HCT116 (cell line): ENCODE data around the gene SMARCE1. TPM values are rescaled to one million over a fixed set of nuclear protein-coding genes. Genes with fewer than 3 reads are reported as not detected.

ENCODE experiments used
- ATAC-seq: fragments of 200-7000 bp; cut with Tn5 transposase; 2 replicates; pipeline ENCODE4 v1.9.1; 2020; ENCODE audit warnings: mild to moderate bottlenecking, moderate library complexity
- BruUV-seq: library from RNA; stranded (reverse); fragments of 400-500 nt; replicated peaks from 2 replicates; lab custom pipeline; 2021; lab: Mats Ljungman, UMichigan
- CTCF ChIA-PET: fragments of 300-600 bp; sonication (Branson Sonifier 250); formaldehyde crosslinking; loops from one replicate; lab custom pipeline; 2021; ENCODE audit warnings: antibody characterized with exemption; lab: Charles Lee
- POLR2A ChIA-PET: fragments of 300-600, 350-600 bp; sonication (Branson Sonifier 250); formaldehyde crosslinking; loops from one replicate; lab custom pipeline; 2021; ENCODE audit warnings: antibody characterized with exemption; lab: Charles Lee
- RAD21 ChIA-PET, 2 experiments: fragments of 300-600 bp; sonication (Branson Sonifier 250); formaldehyde crosslinking; loops; one replicate each; lab custom pipeline; 2023; ENCODE audit warnings: low total read pairs in 2 of 2; ENCODE audit not compliant: uncharacterized antibody in 2 of 2, unreplicated experiment in 2 of 2, low non-redundant PET in 1 of 2; lab: Charles Lee
- DNase-seq: peaks from one replicate; pipeline ENCODE4 v3.0.0-alpha.2; 2010; ENCODE audit warnings: low read depth, low spot score
- H2AFZ ChIP-seq: fragments of 200-600 bp; shearing (Covaris generic), sonication (generic); 2 replicates; pipeline ENCODE4 v1.6.1; 2017; ENCODE audit warnings: low read depth, mixed run types, mixed read lengths, antibody characterized with exemption, low read length; ENCODE audit not compliant: poor library complexity, severe bottlenecking
- H3K27ac ChIP-seq: 2 replicates; pipeline ENCODE4 v1.5.1; 2012; ENCODE audit warnings: low read depth, low read length
- H3K27me3 ChIP-seq: fragments of 200-600 bp; sonication (generic); 2 replicates; pipeline ENCODE4 v1.6.1; 2016; ENCODE audit warnings: mixed run types, low read length, mixed read lengths; ENCODE audit not compliant: insufficient read depth
- H3K36me3 ChIP-seq, 2 experiments: fragments of 200-500 bp in 1 of 2; fragments of 200-600 bp in 1 of 2; sonication (Bioruptor generic) in 1 of 2; sonication (generic) in 1 of 2; 2 replicates each; pipeline versions ENCODE4 v1.5.1 to v1.6.1; 2014 to 2016; ENCODE audit warnings: low read length in 2 of 2, inconsistent platforms in 1 of 2, mixed read lengths in 1 of 2, mixed run types in 1 of 2; ENCODE audit not compliant: insufficient read depth in 2 of 2, control insufficient read depth in 1 of 2
- H3K4me1 ChIP-seq, 2 experiments: fragments of 200-600 bp in 1 of 2; sonication (generic) in 1 of 2; 2 replicates each; pipeline versions ENCODE4 v1.5.1 to v1.6.1; 2012 to 2017; ENCODE audit warnings: low read length in 2 of 2, inconsistent platforms in 1 of 2, mild to moderate bottlenecking in 1 of 2, mixed read lengths in 1 of 2, mixed run types in 1 of 2, moderate library complexity in 1 of 2; ENCODE audit not compliant: insufficient read depth in 2 of 2, control insufficient read depth in 1 of 2
- H3K4me2 ChIP-seq: fragments of 200-600 bp; sonication (generic); 2 replicates; pipeline ENCODE4 v1.6.1; 2017; ENCODE audit warnings: mixed run types, low read length, mixed read lengths
- H3K4me3 ChIP-seq, 2 experiments: fragments of 200-600 bp in 1 of 2; sonication (generic) in 1 of 2; replicated peaks in 1 of 2; 2 replicates each; pipeline ENCODE4 v1.5.1; 2011 to 2016; ENCODE audit warnings: low read length in 2 of 2, control low read depth in 1 of 2, low read depth in 1 of 2, mild to moderate bottlenecking in 1 of 2, mixed read lengths in 1 of 2, mixed run types in 1 of 2
- H3K79me2 ChIP-seq: fragments of 200-600 bp; sonication (generic); 2 replicates; pipeline ENCODE4 v1.6.1; 2017; ENCODE audit warnings: mild to moderate bottlenecking, mixed run types, low read length, moderate library complexity, mixed read lengths; ENCODE audit not compliant: insufficient read depth
- H3K9ac ChIP-seq: fragments of 200-600 bp; sonication (generic); 2 replicates; pipeline ENCODE4 v1.6.1; 2016; ENCODE audit warnings: low read length, mixed read lengths
- H3K9me2 ChIP-seq: fragments of 200-600 bp; sonication (generic), shearing (Covaris generic); 2 replicates; pipeline ENCODE4 v1.6.1; 2017; ENCODE audit warnings: mixed run types, mild to moderate bottlenecking, moderate library complexity; ENCODE audit not compliant: insufficient read depth
- H3K9me3 ChIP-seq, 2 experiments: fragments of 200-500 bp in 1 of 2; fragments of 200-600 bp in 1 of 2; sonication (Bioruptor generic) in 1 of 2; sonication (generic) in 1 of 2; 2 replicates each; pipeline ENCODE4 v1.6.1; 2014 to 2017; ENCODE audit warnings: low read length in 2 of 2, mixed read lengths in 2 of 2, inconsistent platforms in 1 of 2, low read depth in 1 of 2, mild to moderate bottlenecking in 1 of 2, mixed run types in 1 of 2, moderate library complexity in 1 of 2; ENCODE audit not compliant: control insufficient read depth in 1 of 2, insufficient read depth in 1 of 2
- H4K20me1 ChIP-seq: fragments of 200-600 bp; sonication (generic), shearing (Covaris generic); 2 replicates; pipeline ENCODE4 v1.6.1; 2017; ENCODE audit warnings: mixed run types, mild to moderate bottlenecking, moderate library complexity; ENCODE audit not compliant: insufficient read depth
- ATF3 ChIP-seq: IDR thresholded peaks from 2 replicates; pipeline ENCODE4 v1.6.1; 2012
- CTCF ChIP-seq, 3 experiments: fragments of 200-600 bp in 1 of 3; sonication (generic) in 1 of 3; IDR thresholded peaks in 2 of 3; conservative IDR thresholded peaks in 1 of 3; 2 replicates each; pipeline ENCODE4 v1.5.1; 2012 to 2017; ENCODE audit warnings: low read depth in 2 of 3, low read length in 2 of 3, antibody characterized with exemption in 1 of 3, borderline replicate concordance in 1 of 3, control low read depth in 1 of 3, mild to moderate bottlenecking in 1 of 3, mixed read lengths in 1 of 3, mixed run types in 1 of 3, moderate library complexity in 1 of 3; ENCODE audit not compliant: insufficient read depth in 1 of 3
- EGR1 ChIP-seq: IDR thresholded peaks from 2 replicates; pipeline ENCODE4 v1.6.1; 2012; ENCODE audit warnings: low read depth
- ELF1 ChIP-seq: IDR thresholded peaks from 2 replicates; pipeline ENCODE4 v1.6.1; 2012; ENCODE audit warnings: low read depth, borderline replicate concordance
- EZH2phosphoT487 ChIP-seq: fragments of 200-600 bp; IDR thresholded peaks from 2 replicates; pipeline ENCODE4 v1.6.1; 2018; ENCODE audit warnings: antibody characterized with exemption, borderline replicate concordance
- FOSL1 ChIP-seq: IDR thresholded peaks from 2 replicates; pipeline ENCODE4 v1.6.1; 2012; ENCODE audit warnings: low read depth
- MAX ChIP-seq: IDR thresholded peaks from 2 replicates; pipeline ENCODE4 v1.6.1; 2012
- POLR2A ChIP-seq: IDR thresholded peaks from 2 replicates; pipeline ENCODE4 v1.7.0; 2011; ENCODE audit warnings: borderline replicate concordance; ENCODE audit not compliant: insufficient read depth, insufficient read length; ENCODE audit errors: extremely low read depth
- POLR2AphosphoS5 ChIP-seq: IDR thresholded peaks from 2 replicates; pipeline ENCODE4 v1.6.1; 2011; ENCODE audit warnings: mild to moderate bottlenecking, low read depth, low read length, moderate library complexity
- RAD21 ChIP-seq: IDR thresholded peaks from 2 replicates; pipeline ENCODE4 v1.6.1; 2012; ENCODE audit warnings: low read depth, mild to moderate bottlenecking
- REST ChIP-seq: IDR thresholded peaks from 2 replicates; pipeline ENCODE4 v1.6.1; 2012; ENCODE audit warnings: low read depth
- SIN3A ChIP-seq: IDR thresholded peaks from 2 replicates; pipeline ENCODE4 v1.6.1; 2012; ENCODE audit warnings: low read depth
- SP1 ChIP-seq: IDR thresholded peaks from 2 replicates; pipeline ENCODE4 v1.6.1; 2012; ENCODE audit warnings: low read depth
- SRF ChIP-seq: IDR thresholded peaks from 2 replicates; pipeline ENCODE4 v1.6.1; 2012; ENCODE audit warnings: low read depth
- TCF7L2 ChIP-seq: IDR thresholded peaks from 2 replicates; pipeline ENCODE4 v1.7.0; 2011; ENCODE audit warnings: borderline replicate concordance, inconsistent platforms; ENCODE audit not compliant: insufficient read depth, insufficient read length; ENCODE audit errors: extremely low read depth
- YY1 ChIP-seq: IDR thresholded peaks from 2 replicates; pipeline ENCODE4 v1.6.1; 2011; ENCODE audit warnings: low read length, low read depth, moderate library complexity, mild to moderate bottlenecking; ENCODE audit not compliant: insufficient replicate concordance; ENCODE audit errors: extremely low read depth
- ZBTB33 ChIP-seq: IDR thresholded peaks from 2 replicates; pipeline ENCODE4 v1.6.1; 2011; ENCODE audit warnings: mild to moderate bottlenecking, low read length, moderate library complexity; ENCODE audit not compliant: insufficient replicate concordance; ENCODE audit errors: extremely low read depth
- ZFX ChIP-seq: fragments of 450-650 bp; IDR thresholded peaks from 2 replicates; pipeline ENCODE4 v1.6.1; 2017
- intact Hi-C: fragments of 100-400 bp; cut with micrococcal nuclease; formaldehyde crosslinking; loops from 2 replicates; pipeline ENCODE4 v1.10.0; 2022
- total RNA-seq: library from RNA; stranded (reverse); gene quantifications from one replicate; pipeline ENCODE4 v1.2.1, GENCODE V29; 2021; ENCODE audit not compliant: unreplicated experiment

The SMARCE1 gene
- total RNA-seq, 1 experiment from 2014 or later: 136 TPM

GRCh38 chr17:40606548-40607353 lies 40.9 kb downstream of the SMARCE1 start:
- Histone ChIP-seq H2AFZ (no peak overlapping the region), H3K27ac (no peak overlapping the region), H3K36me3 (no peaks in the 10 kb centered on the region), H3K79me2 (no peaks in the 10 kb centered on the region), H3K4me2 (no peak overlapping the region), H3K4me3 (no peak overlapping the region), H3K27me3 (no peaks in the 10 kb centered on the region), H3K9me3 (no peaks in the 10 kb centered on the region), H3K9ac (no peak overlapping the region), H3K4me1 (no peaks in the 10 kb centered on the region), H3K9me2 (no peaks in the 10 kb centered on the region)
- ATAC-seq (no peak), DNase-seq (no peak)
- no TSS peak for BruUV-seq
- CTCF ChIA-PET: interaction anchor here (0.9 kb wide), 1 partner anchor 13 kb away, joined by 3 read pairs; no protein-coding TSS in a partner anchor
- POLR2A ChIA-PET: no interaction called here
- intact Hi-C loops: no loop called here
- TF ChIP-seq SIN3A: no peak
- TF ChIP-seq RAD21: no peak
- no peak for TF ChIP-seq EZH2phosphoT487
- no peak for TF ChIP-seq ATF3
- no peak for TF ChIP-seq CTCF (IDR thresholded peaks at IDR 0.05 in 2 of 3, conservative IDR thresholded peaks at IDR 0.05 in 1 of 3; ENCODE audit: borderline replicate concordance in 1 of 3, insufficient read depth in 1 of 3, low read depth in 2 of 3, low read length in 2 of 3)
- no peak for TF ChIP-seq REST
- no peak for TF ChIP-seq MAX
- no peak for TF ChIP-seq ZFX
- TF ChIP-seq YY1: no peak
- TF ChIP-seq TCF7L2: no peak
- no peak for TF ChIP-seq ELF1
- TF ChIP-seq POLR2AphosphoS5: no peak
- TF ChIP-seq SRF: no peak
- TF ChIP-seq ZBTB33: no peak
- no peak for TF ChIP-seq POLR2A
- no peak for TF ChIP-seq SP1
- no peak for TF ChIP-seq EGR1
- TF ChIP-seq FOSL1: no peak
- TF ChIP-seq, all 23 proteins: peak for 0
- no peaks in the 10 kb centered on the region for H4K20me1 ChIP-seq
- RAD21 ChIA-PET: no interaction called here
